SK-N-SH (cell line): ENCODE measurements around the gene ZNF697.

Experiments
- CTCF ChIP-seq: fragments of 200-600 bp; sonication (generic); IDR thresholded peaks from 2 replicates; pipeline ENCODE4 v1.6.1; 2017; ENCODE audit warnings: antibody characterized with exemption, mild to moderate bottlenecking, moderate library complexity
- EZH2phosphoT487 ChIP-seq: fragments of 200-600 bp; sonication (generic); IDR thresholded peaks from 2 replicates; pipeline ENCODE4 v1.6.1; 2017; ENCODE audit warnings: low read depth, mixed run types, mild to moderate bottlenecking, antibody characterized with exemption, moderate library complexity, borderline replicate concordance
- FOXJ3 ChIP-seq: sonication (generic); formaldehyde crosslinking; IDR thresholded peaks from 2 replicates; pipeline ENCODE4 v1.5.1; 2020; ENCODE audit warnings: mild to moderate bottlenecking, missing genetic modification reagents
- GABPA ChIP-seq: IDR thresholded peaks from 2 replicates; pipeline ENCODE4 v1.4.0; 2012; ENCODE audit warnings: low read depth, mild to moderate bottlenecking
- GATA2 ChIP-seq: sonication (generic); formaldehyde crosslinking; IDR thresholded peaks from 2 replicates; pipeline ENCODE4 v1.5.0; 2020; ENCODE audit warnings: mild to moderate bottlenecking, missing genetic modification reagents
- MXI1 ChIP-seq: IDR thresholded peaks from 2 replicates; pipeline ENCODE4 v1.6.1; 2012; ENCODE audit warnings: mild to moderate bottlenecking, low read depth, low read length, improper control_type of control experiment
- NRF1 ChIP-seq: IDR thresholded peaks from 2 replicates; pipeline ENCODE4 v1.6.1; 2012; ENCODE audit warnings: low read depth, mild to moderate bottlenecking, low read length
- RAD21 ChIP-seq: IDR thresholded peaks from 2 replicates; pipeline ENCODE4 v1.6.1; 2012; ENCODE audit warnings: mild to moderate bottlenecking, low read length
- RCOR1 ChIP-seq: fragments of 150-350 bp; IDR thresholded peaks from 2 replicates; pipeline ENCODE4 v1.6.1; 2017; ENCODE audit warnings: antibody characterized with exemption, low read length
- TAF1 ChIP-seq: IDR thresholded peaks from 2 replicates; pipeline ENCODE4 v1.6.1; 2012; ENCODE audit warnings: low read depth, mild to moderate bottlenecking, low read length, moderate library complexity, borderline replicate concordance
- TF ChIP-seq, protein P1 (sequence below): fragments of 150-350 bp; IDR thresholded peaks from 2 replicates; pipeline ENCODE4 v1.6.1; 2017; ENCODE audit warnings: antibody characterized with exemption, low read length, low read depth, borderline replicate concordance

GRCh38 chr1:119634016-119634415 lies 14.1 kb downstream of the ZNF697 start:
- TF ChIP-seq GATA2 (CRISPR knock-in tag) (no peak), NRF1 (no peak), RCOR1 (no peak), RAD21 (no peak), CTCF (no peak), EZH2phosphoT487 (no peak), GABPA (no peak), FOXJ3 (CRISPR knock-in tag) (no peak), MXI1 (no peak), TAF1 (no peak)
- TF ChIP-seq, protein P1, sequence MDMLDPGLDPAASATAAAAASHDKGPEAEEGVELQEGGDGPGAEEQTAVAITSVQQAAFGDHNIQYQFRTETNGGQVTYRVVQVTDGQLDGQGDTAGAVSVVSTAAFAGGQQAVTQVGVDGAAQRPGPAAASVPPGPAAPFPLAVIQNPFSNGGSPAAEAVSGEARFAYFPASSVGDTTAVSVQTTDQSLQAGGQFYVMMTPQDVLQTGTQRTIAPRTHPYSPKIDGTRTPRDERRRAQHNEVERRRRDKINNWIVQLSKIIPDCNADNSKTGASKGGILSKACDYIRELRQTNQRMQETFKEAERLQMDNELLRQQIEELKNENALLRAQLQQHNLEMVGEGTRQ, result no peak
